ENCODE measurements around the gene RBM5. TPM values are rescaled to one million over a fixed set of nuclear protein-coding genes. Genes with fewer than 3 reads are reported as not detected.
"Not testable (repeated sequence)": the region's sequence is repeated elsewhere in the genome, so short reads cannot be mapped to it uniquely, and the experiment has no call there.

RBM5 gene
- total RNA-seq, 4 donors from 2014 or later, result 229 to 286 (median 260) TPM

DNA sequence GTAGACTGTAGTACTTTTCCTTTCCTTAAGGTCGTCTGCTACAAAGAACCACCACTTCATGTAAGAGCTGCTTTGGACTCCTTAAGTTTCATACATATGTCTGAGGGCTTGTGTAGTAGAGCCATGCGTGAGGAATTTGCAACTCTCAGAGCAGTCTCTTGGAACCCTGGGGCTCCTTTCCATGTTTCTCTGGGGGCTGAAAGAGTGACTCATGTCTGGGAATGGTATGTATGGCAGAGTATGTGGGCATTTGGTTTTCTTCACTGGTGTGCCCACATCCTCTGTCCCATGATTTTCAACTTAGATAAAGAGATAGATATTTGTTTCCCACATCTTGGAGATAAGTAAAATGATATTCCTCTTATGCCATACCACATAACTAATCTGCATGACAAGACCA lies 20.6 kb upstream of the RBM5 start:
- H3K4me1 ChIP-seq, result no peaks in the 10 kb centered on the region
- WGBS, 2 donors, result 90 to 94% methylated on average over 2 of the region's 2 CpGs
- no peaks in the 10 kb centered on the region for H3K27me3 ChIP-seq
- H3K4me3 ChIP-seq, result no peak overlapping the region
- H3K36me3 ChIP-seq, result peaks cover 2 to 100% (median 26%) of the 10 kb centered on the region in 3 donors
- DNase-seq (ENCODE audit: low spot score in 2 of 2), result no peak
- TF ChIP-seq POLR2A (IDR thresholded peaks at IDR 0.05) (no peak), EP300 (IDR thresholded peaks at IDR 0.05) (no peak)
- TF ChIP-seq, protein P1, sequence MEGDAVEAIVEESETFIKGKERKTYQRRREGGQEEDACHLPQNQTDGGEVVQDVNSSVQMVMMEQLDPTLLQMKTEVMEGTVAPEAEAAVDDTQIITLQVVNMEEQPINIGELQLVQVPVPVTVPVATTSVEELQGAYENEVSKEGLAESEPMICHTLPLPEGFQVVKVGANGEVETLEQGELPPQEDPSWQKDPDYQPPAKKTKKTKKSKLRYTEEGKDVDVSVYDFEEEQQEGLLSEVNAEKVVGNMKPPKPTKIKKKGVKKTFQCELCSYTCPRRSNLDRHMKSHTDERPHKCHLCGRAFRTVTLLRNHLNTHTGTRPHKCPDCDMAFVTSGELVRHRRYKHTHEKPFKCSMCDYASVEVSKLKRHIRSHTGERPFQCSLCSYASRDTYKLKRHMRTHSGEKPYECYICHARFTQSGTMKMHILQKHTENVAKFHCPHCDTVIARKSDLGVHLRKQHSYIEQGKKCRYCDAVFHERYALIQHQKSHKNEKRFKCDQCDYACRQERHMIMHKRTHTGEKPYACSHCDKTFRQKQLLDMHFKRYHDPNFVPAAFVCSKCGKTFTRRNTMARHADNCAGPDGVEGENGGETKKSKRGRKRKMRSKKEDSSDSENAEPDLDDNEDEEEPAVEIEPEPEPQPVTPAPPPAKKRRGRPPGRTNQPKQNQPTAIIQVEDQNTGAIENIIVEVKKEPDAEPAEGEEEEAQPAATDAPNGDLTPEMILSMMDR (IDR thresholded peaks at IDR 0.05), result no peak
- no peak overlapping the region for H3K27ac ChIP-seq
- no peaks in the 10 kb centered on the region for H3K9me3 ChIP-seq

DNA sequence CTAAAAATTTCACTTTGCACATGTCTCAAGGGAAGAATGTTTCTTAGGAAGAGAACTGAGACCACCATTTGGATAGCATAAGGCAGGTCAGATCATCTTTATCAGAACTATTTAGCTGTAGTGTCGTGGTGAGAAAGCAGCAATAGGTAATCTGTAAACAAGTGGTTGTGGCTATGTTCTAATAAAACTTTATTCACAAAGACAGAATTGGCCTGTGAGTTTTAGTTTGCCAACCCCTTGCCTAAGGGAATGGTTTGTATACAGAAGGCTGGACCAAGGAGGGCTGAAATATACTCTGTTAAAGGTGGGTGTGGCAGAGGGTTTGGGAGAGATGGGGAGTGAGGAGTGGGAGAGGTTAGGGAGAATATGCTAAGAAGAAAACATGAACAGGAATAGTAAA lies 10.6 kb upstream of the RBM5 start:
- H3K27ac ChIP-seq, result no peak overlapping the region
- no peaks in the 10 kb centered on the region for H3K9me3 ChIP-seq
- H3K36me3 ChIP-seq, result peaks cover 0 to 59% (median 0%) of the 10 kb centered on the region in 3 donors
- no peaks in the 10 kb centered on the region for H3K4me1 ChIP-seq
- TF ChIP-seq EP300 (IDR thresholded peaks at IDR 0.05) (no peak), POLR2A (IDR thresholded peaks at IDR 0.05) (no peak)
- TF ChIP-seq, protein P1 (IDR thresholded peaks at IDR 0.05), result no peak
- no peaks in the 10 kb centered on the region for H3K27me3 ChIP-seq
- no peak for DNase-seq (ENCODE audit: low spot score in 2 of 2)
- no peak overlapping the region for H3K4me3 ChIP-seq
- 96 to 100% methylated on average over 1 of the region's 1 CpG for WGBS, 2 donors

DNA sequence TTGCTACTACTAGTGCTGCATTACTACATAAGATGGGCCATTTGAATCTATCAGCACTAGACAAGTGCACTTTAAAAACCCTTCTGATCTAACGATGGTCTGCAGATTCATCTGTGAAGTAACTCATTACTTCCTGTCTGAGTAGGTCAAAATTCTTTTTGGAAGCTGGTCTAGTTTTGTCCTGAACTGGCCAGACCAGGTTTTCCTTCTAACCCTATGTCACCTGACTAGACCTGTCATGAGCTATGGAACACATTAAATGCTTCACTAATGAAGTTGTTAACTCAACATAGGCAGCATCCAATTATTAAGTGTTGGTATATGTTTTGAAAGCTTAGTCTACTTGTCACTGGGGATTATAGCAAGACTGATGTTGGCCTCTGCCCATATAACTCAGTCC lies 10.1 kb upstream of the RBM5 start:
- Histone ChIP-seq H3K4me3 (no peak overlapping the region), H3K27ac (no peak overlapping the region)

DNA sequence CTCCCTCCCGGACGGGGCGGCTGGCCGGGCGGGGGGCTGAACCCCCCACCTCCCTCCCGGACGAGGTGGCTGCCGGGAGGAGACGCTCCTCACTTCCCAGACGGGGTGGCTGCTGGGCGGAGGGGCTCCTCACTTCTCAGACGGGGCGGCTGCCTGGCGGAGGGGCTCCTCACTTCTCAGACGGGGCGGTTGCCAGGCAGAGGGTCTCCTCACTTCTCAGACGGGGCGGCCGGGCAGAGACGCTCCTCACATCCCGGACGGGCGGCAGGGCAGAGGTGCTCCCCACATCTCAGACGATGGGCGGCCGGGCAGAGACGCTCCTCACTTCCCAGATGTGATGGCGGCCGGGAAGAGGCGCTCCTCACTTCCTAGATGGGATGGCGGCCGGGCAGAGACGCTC lies 3.8 kb upstream of the RBM5 start:
- not testable (repeated sequence) for DNase-seq (ENCODE audit: low spot score in 2 of 2); H3K27me3 ChIP-seq; H3K4me1 ChIP-seq; H3K9me3 ChIP-seq; H3K27ac ChIP-seq; H3K36me3 ChIP-seq; H3K4me3 ChIP-seq
- no CpG with 5 or more reads among the region's 33 CpGs for WGBS, 2 donors

More for the DNA sequence above, 10.1 kb upstream of the RBM5 start:
- TF ChIP-seq POLR2A (IDR thresholded peaks at IDR 0.05) (no peak), EP300 (IDR thresholded peaks at IDR 0.05) (no peak)
- TF ChIP-seq, protein P1 (IDR thresholded peaks at IDR 0.05), result no peak
- no peaks in the 10 kb centered on the region for H3K4me1 ChIP-seq
- 46 to 68% methylated on average over 1 of the region's 1 CpG for WGBS, 2 donors
- H3K36me3 ChIP-seq, result peaks cover 0 to 53% (median 0%) of the 10 kb centered on the region in 3 donors
- no peaks in the 10 kb centered on the region for H3K9me3 ChIP-seq
- DNase-seq (ENCODE audit: low spot score in 2 of 2), result no peak
- H3K27me3 ChIP-seq, result no peaks in the 10 kb centered on the region

DNA sequence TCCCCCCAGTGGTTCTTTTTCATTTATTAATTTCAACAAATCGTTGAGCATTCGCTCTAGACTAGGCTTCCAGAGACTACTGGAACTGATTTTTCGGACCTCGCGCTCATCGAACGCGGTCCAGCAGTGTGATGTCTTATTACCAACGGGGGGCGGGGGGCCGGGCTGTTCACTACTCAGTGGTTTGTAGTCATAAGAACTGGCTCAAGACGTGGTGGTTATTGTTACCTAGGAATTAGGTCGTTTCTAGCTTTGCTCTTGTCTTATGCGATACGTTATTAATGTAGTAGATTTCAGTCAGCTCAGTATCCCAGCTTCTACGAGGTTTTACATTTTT lies 858 bp downstream of the RBM5 start:
- Histone ChIP-seq H3K27ac (peak overlapping the region; percentile 89 to 99 (median 93)), H3K4me3 (peak overlapping the region; percentile 74 to 94 (median 81)), H3K9me3 (no peaks in the 10 kb centered on the region), H3K4me1 (peaks cover 0 to 36% (median 19%) of the 10 kb centered on the region in 4 donors), H3K27me3 (no peaks in the 10 kb centered on the region), H3K36me3 (peaks cover 2 to 34% (median 32%) of the 10 kb centered on the region in 3 donors)
- TF ChIP-seq, protein P1 (IDR thresholded peaks at IDR 0.05), result no peak
- TF ChIP-seq EP300 (IDR thresholded peaks at IDR 0.05), result no peak
- TF ChIP-seq POLR2A (IDR thresholded peaks at IDR 0.05), result no peak
- 0 to 1% methylated on average over 16 of the region's 16 CpGs for WGBS, 2 donors
- DNase-seq (ENCODE audit: low spot score in 2 of 2), result peak in 1 of 2 donors; percentile 17

DNA sequence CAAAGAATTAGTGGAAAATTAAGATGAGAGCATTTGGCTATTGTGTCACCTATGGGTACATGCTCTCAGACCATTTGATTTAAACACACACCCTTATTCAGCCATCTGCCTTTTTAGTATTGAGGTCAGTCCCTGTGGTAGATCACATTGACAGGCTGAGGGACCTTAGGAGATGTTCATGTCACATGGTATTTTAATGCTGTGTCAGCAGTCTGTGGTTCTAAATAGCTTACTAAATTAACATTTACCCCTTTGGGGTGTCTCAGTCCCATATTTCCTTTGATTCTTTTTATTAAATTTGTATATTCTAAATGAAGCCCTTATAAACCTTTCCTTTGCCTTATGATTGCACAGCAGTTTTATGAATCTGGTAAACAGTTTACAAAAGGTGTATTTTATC lies 2.3 kb downstream of the RBM5 start:
- H3K9me3 ChIP-seq, result no peaks in the 10 kb centered on the region
- H3K4me1 ChIP-seq, result peaks cover 0 to 41% (median 19%) of the 10 kb centered on the region in 4 donors
- peak overlapping the region in 1 of 4 donors; percentile 88 for H3K4me3 ChIP-seq
- TF ChIP-seq EP300 (IDR thresholded peaks at IDR 0.05), result no peak
- TF ChIP-seq, protein P1 (IDR thresholded peaks at IDR 0.05), result no peak
- no peak for TF ChIP-seq POLR2A (IDR thresholded peaks at IDR 0.05)
- no peak for DNase-seq (ENCODE audit: low spot score in 2 of 2)
- H3K27ac ChIP-seq, result no peak overlapping the region
- no peaks in the 10 kb centered on the region for H3K27me3 ChIP-seq
- H3K36me3 ChIP-seq, result peaks cover 6 to 48% (median 46%) of the 10 kb centered on the region in 3 donors
